Measurements from ENCODE around the gene USP32. TPM values are rescaled to one million over a fixed set of nuclear protein-coding genes. Genes with fewer than 3 reads are reported as not detected.

Gene USP32
- total and polyA plus RNA-seq, 4 donors, result 11.6 to 103 (median 42.9) TPM

DNA sequence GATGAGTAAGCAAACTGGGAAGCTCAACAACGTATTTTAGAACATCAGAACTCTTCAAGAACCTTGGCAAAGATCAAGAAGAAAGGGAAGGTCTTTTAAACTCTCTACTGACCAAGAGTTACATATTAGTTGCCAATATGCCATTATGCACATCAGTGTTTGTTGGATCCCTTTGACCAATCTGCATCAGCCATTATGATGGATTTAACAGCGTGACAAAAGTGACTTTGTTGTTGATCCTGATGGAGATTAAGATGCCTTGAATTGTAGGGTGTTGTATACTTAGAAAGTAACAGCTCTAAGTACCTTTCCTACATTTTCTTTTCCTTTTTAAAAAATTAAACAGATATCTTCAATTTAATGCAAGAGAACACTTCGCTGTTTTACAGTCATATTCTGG, 133.6 kb downstream of the USP32 start:
- Histone ChIP-seq H3K4me3 (ENCODE audit: low read depth in 1 of 3, low read length in 3 of 3) (no peak overlapping the region), H3K36me3 (ENCODE audit: control insufficient read depth in 4 of 4, insufficient read depth in 3 of 4, low read depth in 1 of 4, low read length in 3 of 4) (peaks cover 0 to 22% (median 11%) of the 10 kb centered on the region in 4 donors), H3K9ac (ENCODE audit: low read depth in 1 of 2, low read length in 2 of 2) (no peak overlapping the region), H3K27me3 (ENCODE audit: control insufficient read depth in 4 of 4, insufficient read depth in 4 of 4, low read length in 3 of 4) (no peaks in the 10 kb centered on the region), H3K27ac (ENCODE audit: low read depth in 1 of 2, low read length in 2 of 2) (no peak overlapping the region), H3K4me1 (ENCODE audit: control insufficient read depth in 4 of 4, insufficient read depth in 4 of 4, low read length in 3 of 4) (no peaks in the 10 kb centered on the region), H3K9me3 (ENCODE audit: control insufficient read depth in 4 of 4, low read length in 3 of 4) (no peaks in the 10 kb centered on the region)
- 98% methylated on average over 3 of the region's 3 CpGs for WGBS
- TF ChIP-seq HNF4G (IDR thresholded peaks at IDR 0.05), result no peak
- TF ChIP-seq EGR1 (IDR thresholded peaks at IDR 0.05; ENCODE audit: low read depth in 2 of 2), result no peak
- TF ChIP-seq, protein P1, sequence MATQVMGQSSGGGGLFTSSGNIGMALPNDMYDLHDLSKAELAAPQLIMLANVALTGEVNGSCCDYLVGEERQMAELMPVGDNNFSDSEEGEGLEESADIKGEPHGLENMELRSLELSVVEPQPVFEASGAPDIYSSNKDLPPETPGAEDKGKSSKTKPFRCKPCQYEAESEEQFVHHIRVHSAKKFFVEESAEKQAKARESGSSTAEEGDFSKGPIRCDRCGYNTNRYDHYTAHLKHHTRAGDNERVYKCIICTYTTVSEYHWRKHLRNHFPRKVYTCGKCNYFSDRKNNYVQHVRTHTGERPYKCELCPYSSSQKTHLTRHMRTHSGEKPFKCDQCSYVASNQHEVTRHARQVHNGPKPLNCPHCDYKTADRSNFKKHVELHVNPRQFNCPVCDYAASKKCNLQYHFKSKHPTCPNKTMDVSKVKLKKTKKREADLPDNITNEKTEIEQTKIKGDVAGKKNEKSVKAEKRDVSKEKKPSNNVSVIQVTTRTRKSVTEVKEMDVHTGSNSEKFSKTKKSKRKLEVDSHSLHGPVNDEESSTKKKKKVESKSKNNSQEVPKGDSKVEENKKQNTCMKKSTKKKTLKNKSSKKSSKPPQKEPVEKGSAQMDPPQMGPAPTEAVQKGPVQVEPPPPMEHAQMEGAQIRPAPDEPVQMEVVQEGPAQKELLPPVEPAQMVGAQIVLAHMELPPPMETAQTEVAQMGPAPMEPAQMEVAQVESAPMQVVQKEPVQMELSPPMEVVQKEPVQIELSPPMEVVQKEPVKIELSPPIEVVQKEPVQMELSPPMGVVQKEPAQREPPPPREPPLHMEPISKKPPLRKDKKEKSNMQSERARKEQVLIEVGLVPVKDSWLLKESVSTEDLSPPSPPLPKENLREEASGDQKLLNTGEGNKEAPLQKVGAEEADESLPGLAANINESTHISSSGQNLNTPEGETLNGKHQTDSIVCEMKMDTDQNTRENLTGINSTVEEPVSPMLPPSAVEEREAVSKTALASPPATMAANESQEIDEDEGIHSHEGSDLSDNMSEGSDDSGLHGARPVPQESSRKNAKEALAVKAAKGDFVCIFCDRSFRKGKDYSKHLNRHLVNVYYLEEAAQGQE (IDR thresholded peaks at IDR 0.05), result no peak
- TF ChIP-seq, protein P2, sequence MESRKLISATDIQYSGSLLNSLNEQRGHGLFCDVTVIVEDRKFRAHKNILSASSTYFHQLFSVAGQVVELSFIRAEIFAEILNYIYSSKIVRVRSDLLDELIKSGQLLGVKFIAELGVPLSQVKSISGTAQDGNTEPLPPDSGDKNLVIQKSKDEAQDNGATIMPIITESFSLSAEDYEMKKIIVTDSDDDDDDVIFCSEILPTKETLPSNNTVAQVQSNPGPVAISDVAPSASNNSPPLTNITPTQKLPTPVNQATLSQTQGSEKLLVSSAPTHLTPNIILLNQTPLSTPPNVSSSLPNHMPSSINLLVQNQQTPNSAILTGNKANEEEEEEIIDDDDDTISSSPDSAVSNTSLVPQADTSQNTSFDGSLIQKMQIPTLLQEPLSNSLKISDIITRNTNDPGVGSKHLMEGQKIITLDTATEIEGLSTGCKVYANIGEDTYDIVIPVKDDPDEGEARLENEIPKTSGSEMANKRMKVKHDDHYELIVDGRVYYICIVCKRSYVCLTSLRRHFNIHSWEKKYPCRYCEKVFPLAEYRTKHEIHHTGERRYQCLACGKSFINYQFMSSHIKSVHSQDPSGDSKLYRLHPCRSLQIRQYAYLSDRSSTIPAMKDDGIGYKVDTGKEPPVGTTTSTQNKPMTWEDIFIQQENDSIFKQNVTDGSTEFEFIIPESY (IDR thresholded peaks at IDR 0.05), result no peak
- no peak for TF ChIP-seq YY1 (IDR thresholded peaks at IDR 0.05)
- no peak for TF ChIP-seq CTCF (IDR thresholded peaks at IDR 0.05; ENCODE audit: low read depth, low read length, missing input control)
- no peak for TF ChIP-seq RXRA (IDR thresholded peaks at IDR 0.05)
- TF ChIP-seq ATF3 (IDR thresholded peaks at IDR 0.05), result no peak
- TF ChIP-seq TAF1 (conservative IDR thresholded peaks at IDR 0.05), result no peak
- no peak for TF ChIP-seq SP1 (IDR thresholded peaks at IDR 0.05)
- TF ChIP-seq FOXA2 (IDR thresholded peaks at IDR 0.05), result no peak
- TF ChIP-seq, protein P3, sequence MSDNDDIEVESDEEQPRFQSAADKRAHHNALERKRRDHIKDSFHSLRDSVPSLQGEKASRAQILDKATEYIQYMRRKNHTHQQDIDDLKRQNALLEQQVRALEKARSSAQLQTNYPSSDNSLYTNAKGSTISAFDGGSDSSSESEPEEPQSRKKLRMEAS (IDR thresholded peaks at IDR 0.05), result no peak
- TF ChIP-seq JUND (IDR thresholded peaks at IDR 0.05), result no peak
- TF ChIP-seq RAD21 (IDR thresholded peaks at IDR 0.05), result no peak
- no peak for TF ChIP-seq GABPA (IDR thresholded peaks at IDR 0.05 in 1 of 2, conservative IDR thresholded peaks at IDR 0.05 in 1 of 2)
- TF ChIP-seq HNF4A (conservative IDR thresholded peaks at IDR 0.05), result no peak
- no peak for TF ChIP-seq NR2F2 (IDR thresholded peaks at IDR 0.05)
- no peak for TF ChIP-seq FOXA1 (IDR thresholded peaks at IDR 0.05)
- DNase-seq (ENCODE audit: low spot score), result no peak
